Activated CD4-positive, alpha-beta T cell treated with anti-CD3 and anti-CD28 coated beads, Interleukin-2, amount 10 ng/mL, durations not matched to agents 7 days and 5 days (primary cell): ENCODE results near the gene LMF1. TPM values are rescaled to one million over a fixed set of nuclear protein-coding genes. Genes with fewer than 3 reads are reported as not detected.

Experiments used
- CTCF ChIA-PET: fragments of 350-600 bp; sonication (Branson Sonifier 250); formaldehyde crosslinking; loops from one replicate; lab custom pipeline; 2021; ENCODE audit warnings: antibody characterized with exemption; lab: Charles Lee
- POLR2A ChIA-PET: fragments of 350-600 bp; sonication (Branson Sonifier 250); formaldehyde crosslinking; loops from one replicate; lab custom pipeline; 2021; ENCODE audit warnings: antibody characterized with exemption; lab: Charles Lee
- DNase-seq: peaks from one replicate; pipeline ENCODE4 v3.0.0-alpha.2; 2020
- H3K27ac Mint-ChIP-seq: one replicate; pipeline ENCODE4 v1.8.0; 2021; ENCODE audit warnings: mild to moderate bottlenecking, moderate library complexity, mixed read lengths
- H3K27me3 Mint-ChIP-seq: one replicate; pipeline ENCODE4 v1.8.0; 2021; ENCODE audit warnings: mixed read lengths
- H3K36me3 Mint-ChIP-seq: one replicate; pipeline ENCODE4 v1.8.0; 2021; ENCODE audit warnings: low read depth, mixed read lengths
- H3K4me1 Mint-ChIP-seq: one replicate; pipeline ENCODE4 v1.8.0; 2021; ENCODE audit warnings: mixed read lengths
- H3K4me3 Mint-ChIP-seq: one replicate; pipeline ENCODE4 v1.8.0; 2021; ENCODE audit warnings: mild to moderate bottlenecking, moderate library complexity, mixed read lengths
- H3K9me3 Mint-ChIP-seq: one replicate; pipeline ENCODE4 v1.8.0; 2021; ENCODE audit warnings: mixed read lengths
- total RNA-seq, 2 experiments: library from RNA; stranded (reverse); gene quantifications; one replicate each; pipeline ENCODE4 v1.2.3, GENCODE V29; 2021

The LMF1 gene
- total RNA-seq, 2 experiments from 2014 or later = 20.5 to 23.0 TPM

- CTCF ChIA-PET = no interaction called here
- POLR2A ChIA-PET = no interaction called here
- no peaks in the 10 kb centered on the region for H3K36me3 Mint-ChIP-seq
- no peaks in the 10 kb centered on the region for H3K4me1 Mint-ChIP-seq
- no peaks in the 10 kb centered on the region for H3K9me3 Mint-ChIP-seq
- no peak overlapping the region for H3K4me3 Mint-ChIP-seq
- no peak overlapping the region for H3K27ac Mint-ChIP-seq
- H3K27me3 Mint-ChIP-seq = peaks cover 7% of the 10 kb centered on the region
- DNase-seq = no peak
Measured at GRCh38 chr16:986925-987582, 16.3 kb upstream of the LMF1 start.

- no peak overlapping the region for H3K4me3 Mint-ChIP-seq
Measured at GRCh38 chr16:986411-986810, 15.6 kb upstream of the LMF1 start.

GRCh38 chr16:985646-986400 lies 15.0 kb upstream of the LMF1 start:
- H3K4me1 Mint-ChIP-seq = peaks cover 2% of the 10 kb centered on the region
- no peak for DNase-seq
- CTCF ChIA-PET = no interaction called here
- H3K27ac Mint-ChIP-seq = no peak overlapping the region
- no peak overlapping the region for H3K4me3 Mint-ChIP-seq
- POLR2A ChIA-PET = no interaction called here
- no peaks in the 10 kb centered on the region for H3K9me3 Mint-ChIP-seq
- no peaks in the 10 kb centered on the region for H3K36me3 Mint-ChIP-seq
- H3K27me3 Mint-ChIP-seq = peaks cover 11% of the 10 kb centered on the region

More at GRCh38 chr16:986411-986810, 15.6 kb upstream of the LMF1 start:
- no peak overlapping the region for H3K27ac Mint-ChIP-seq
- no peaks in the 10 kb centered on the region for H3K36me3 Mint-ChIP-seq
- no peaks in the 10 kb centered on the region for H3K4me1 Mint-ChIP-seq
- CTCF ChIA-PET = no interaction called here
- POLR2A ChIA-PET = no interaction called here
- H3K27me3 Mint-ChIP-seq = peaks cover 7% of the 10 kb centered on the region
- no peaks in the 10 kb centered on the region for H3K9me3 Mint-ChIP-seq
- no peak for DNase-seq

GRCh38 chr16:984736-985636 lies 14.2 kb upstream of the LMF1 start:
- Mint-ChIP-seq H3K4me1 (peaks cover 2% of the 10 kb centered on the region), H3K36me3 (no peaks in the 10 kb centered on the region), H3K4me3 (no peak overlapping the region), H3K27me3 (peaks cover 11% of the 10 kb centered on the region), H3K9me3 (no peaks in the 10 kb centered on the region), H3K27ac (no peak overlapping the region)
- ChIA-PET CTCF (interaction anchor here (1.0 kb wide), 1 partner anchor 15 kb away, joined by 4 read pairs; no protein-coding TSS in a partner anchor), POLR2A (no interaction called here)
- DNase-seq = no peak

- CTCF ChIA-PET = interaction anchor here (1.0 kb wide), 1 partner anchor 16 kb away, joined by 4 read pairs; no protein-coding TSS in a partner anchor
- peaks cover 16% of the 10 kb centered on the region for H3K27me3 Mint-ChIP-seq
- H3K4me1 Mint-ChIP-seq = peaks cover 2% of the 10 kb centered on the region
- no peak overlapping the region for H3K4me3 Mint-ChIP-seq
- no peaks in the 10 kb centered on the region for H3K36me3 Mint-ChIP-seq
- DNase-seq = no peak
- H3K27ac Mint-ChIP-seq = no peak overlapping the region
- POLR2A ChIA-PET = no interaction called here
- H3K9me3 Mint-ChIP-seq = no peaks in the 10 kb centered on the region
Measured at GRCh38 chr16:984121-984694, 13.4 kb upstream of the LMF1 start.

- H3K4me3 Mint-ChIP-seq = peak overlapping the region; percentile 10
- peaks cover 20% of the 10 kb centered on the region for H3K27me3 Mint-ChIP-seq
- no peaks in the 10 kb centered on the region for H3K9me3 Mint-ChIP-seq
- DNase-seq = no peak
- ChIA-PET CTCF (no interaction called here), POLR2A (no interaction called here)
- H3K4me1 Mint-ChIP-seq = peaks cover 2% of the 10 kb centered on the region
- no peaks in the 10 kb centered on the region for H3K36me3 Mint-ChIP-seq
- H3K27ac Mint-ChIP-seq = no peak overlapping the region
Measured at GRCh38 chr16:983044-984030, 12.6 kb upstream of the LMF1 start.

GRCh38 chr16:982145-983043 lies 11.6 kb upstream of the LMF1 start:
- H3K4me1 Mint-ChIP-seq = peaks cover 2% of the 10 kb centered on the region
- H3K9me3 Mint-ChIP-seq = no peaks in the 10 kb centered on the region
- ChIA-PET CTCF (interaction anchor here (1.7 kb wide), 1 partner anchor 11 kb away, joined by 5 read pairs; no protein-coding TSS in a partner anchor), POLR2A (no interaction called here)
- peak overlapping the region; percentile 10 for H3K4me3 Mint-ChIP-seq
- no peaks in the 10 kb centered on the region for H3K36me3 Mint-ChIP-seq
- no peak overlapping the region for H3K27ac Mint-ChIP-seq
- no peak for DNase-seq
- H3K27me3 Mint-ChIP-seq = peaks cover 23% of the 10 kb centered on the region

- Mint-ChIP-seq H3K27ac (peak within 1 kb of the TSS; percentile 14), H3K27me3 (peaks cover 23% of the 10 kb centered on the region), H3K9me3 (no peaks in the 10 kb centered on the region), H3K4me3 (peak within 1 kb of the TSS; percentile 67), H3K4me1 (peaks cover 2% of the 10 kb centered on the region), H3K36me3 (no peaks in the 10 kb centered on the region)
- POLR2A ChIA-PET = no interaction called here
- CTCF ChIA-PET = interaction anchor here (0.6 to 1.9 kb wide), 3 partner anchors 10 to 197 kb away, joined by 3 to 5 read pairs (median 4); no protein-coding TSS in a partner anchor
- DNase-seq = no peak
Measured at GRCh38 chr16:981695-982144, 10.9 kb upstream of the LMF1 start, which contains the start of gene SOX8. Gene SOX8 (plus strand): TSS chr16:981770. CDS start chr16:981923, 153 bp downstream.

- no peaks in the 10 kb centered on the region for H3K36me3 Mint-ChIP-seq
- ChIA-PET CTCF (interaction anchor here (0.7 to 1.9 kb wide), 4 partner anchors 11 to 23 kb away, joined by 3 to 4 read pairs (median 4); no protein-coding TSS in a partner anchor), POLR2A (no interaction called here)
- H3K27me3 Mint-ChIP-seq = peaks cover 23% of the 10 kb centered on the region
- H3K9me3 Mint-ChIP-seq = no peaks in the 10 kb centered on the region
- H3K4me1 Mint-ChIP-seq = peaks cover 2% of the 10 kb centered on the region
- no peak overlapping the region for H3K4me3 Mint-ChIP-seq
- no peak overlapping the region for H3K27ac Mint-ChIP-seq
- no peak for DNase-seq
Measured at GRCh38 chr16:980595-980854, 9.7 kb upstream of the LMF1 start.

- peaks cover 2% of the 10 kb centered on the region for H3K4me1 Mint-ChIP-seq
- H3K36me3 Mint-ChIP-seq = no peaks in the 10 kb centered on the region
- H3K27me3 Mint-ChIP-seq = peaks cover 23% of the 10 kb centered on the region
- ChIA-PET CTCF (interaction anchor here (1.1 to 1.9 kb wide), 3 partner anchors 11 to 24 kb away, joined by 3 to 4 read pairs (median 3); no protein-coding TSS in a partner anchor), POLR2A (no interaction called here)
- no peak overlapping the region for H3K4me3 Mint-ChIP-seq
- DNase-seq = no peak
- no peaks in the 10 kb centered on the region for H3K9me3 Mint-ChIP-seq
- H3K27ac Mint-ChIP-seq = no peak overlapping the region
Measured at GRCh38 chr16:979859-980594, 9.2 kb upstream of the LMF1 start.
